ENCODE data around the gene NLGN1.

The NLGN1 gene

DNA sequence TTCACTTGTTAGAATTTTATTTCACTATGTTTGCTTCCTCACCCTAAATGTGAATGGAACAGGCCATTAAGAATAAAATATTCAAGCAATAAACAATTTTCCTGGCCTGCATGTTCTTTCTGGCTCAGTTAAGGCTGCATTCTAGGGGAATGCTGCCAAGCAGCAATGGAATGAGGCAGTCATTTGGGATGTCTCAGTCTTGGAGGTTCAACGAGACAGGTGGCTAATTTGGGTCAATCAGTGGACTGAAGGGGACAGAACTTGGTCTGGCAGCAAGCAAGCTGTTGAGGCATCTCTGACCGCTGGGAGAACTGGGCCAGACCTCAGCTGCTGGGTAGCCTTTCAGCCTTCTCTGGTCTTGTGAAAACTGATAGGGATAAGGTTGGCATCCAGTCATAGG is 241.6 kb downstream of the NLGN1 start:
- DNase-seq (ENCODE audit: low spot score), result no peak

- no peak for DNase-seq (ENCODE audit: low spot score)
Observed at GRCh38 chr3:173641696-173642095, 244.2 kb downstream of the NLGN1 start.

DNA sequence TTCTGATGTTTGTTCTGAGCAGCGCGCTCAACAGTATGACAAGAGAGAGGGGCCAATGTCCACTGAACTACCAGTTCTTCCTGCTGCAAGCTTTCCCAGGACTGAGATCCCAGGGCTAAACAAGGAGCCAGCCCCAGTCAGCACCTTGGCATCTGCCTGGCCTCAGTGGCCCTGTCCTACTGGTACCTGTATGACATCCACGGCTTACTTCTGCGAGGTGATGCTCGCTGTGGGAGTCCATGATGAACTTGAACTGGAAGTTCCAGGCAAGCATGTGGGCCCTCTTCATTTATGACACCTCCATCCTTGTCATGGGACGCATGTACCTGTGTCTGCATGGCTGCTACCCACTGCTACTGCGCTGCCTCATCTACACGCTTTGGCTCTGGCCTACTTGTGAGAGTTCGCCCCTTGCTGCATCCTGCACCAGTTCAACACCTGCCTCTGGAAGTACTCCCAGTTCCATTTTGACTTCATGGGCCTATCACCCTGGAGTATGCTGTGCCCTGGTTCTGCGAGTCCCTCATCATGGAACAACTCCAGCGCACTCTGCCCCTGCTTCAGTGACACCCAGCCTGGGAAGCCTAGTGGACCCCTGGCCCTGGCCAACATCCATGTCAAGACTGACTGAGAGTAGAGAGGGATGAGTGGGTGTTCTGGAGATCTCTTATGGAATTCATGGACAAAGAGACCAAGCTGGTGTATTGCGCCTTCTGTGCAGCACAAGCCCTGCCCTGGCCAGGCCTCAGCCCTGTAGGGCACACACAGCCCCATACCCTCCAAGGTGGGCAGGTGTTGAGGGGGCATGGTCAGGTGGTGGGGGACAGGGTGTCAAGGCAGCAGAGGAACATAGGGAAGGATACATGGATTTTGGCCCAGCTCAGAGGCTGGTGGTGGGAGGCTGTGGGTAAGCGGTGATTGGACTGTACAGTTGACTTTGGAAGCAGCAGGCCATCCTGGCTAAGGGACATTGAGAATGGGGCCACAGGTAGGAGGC is 246.8 kb downstream of the NLGN1 start:
- DNase-seq (ENCODE audit: low spot score), result no peak

DNA sequence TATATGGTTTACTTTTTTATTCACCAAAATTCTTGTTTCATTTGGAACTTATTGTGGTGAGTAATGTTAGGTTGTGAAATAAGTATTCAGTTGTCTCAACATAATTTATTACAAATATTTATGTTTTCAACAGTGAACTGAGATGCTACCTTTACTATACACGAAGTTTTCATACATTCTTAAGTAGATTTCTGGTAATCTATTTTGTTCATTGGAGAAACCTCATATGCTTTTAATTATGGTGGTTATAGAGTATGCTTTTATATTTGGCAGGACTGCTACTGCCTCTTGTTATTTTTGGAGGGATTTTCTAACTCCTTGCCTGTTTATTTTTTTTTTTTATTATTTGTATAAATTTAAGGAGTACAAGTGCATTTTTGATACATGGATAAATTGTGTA is 253.1 kb downstream of the NLGN1 start:
- no peak for DNase-seq (ENCODE audit: low spot score)

GRCh38 chr3:173652093-173652492 is 254.5 kb downstream of the NLGN1 start:
- no peak for DNase-seq (ENCODE audit: low spot score)

- no peak for DNase-seq (ENCODE audit: low spot score)
Observed at GRCh38 chr3:173653781-173654180, 256.2 kb downstream of the NLGN1 start.

DNA sequence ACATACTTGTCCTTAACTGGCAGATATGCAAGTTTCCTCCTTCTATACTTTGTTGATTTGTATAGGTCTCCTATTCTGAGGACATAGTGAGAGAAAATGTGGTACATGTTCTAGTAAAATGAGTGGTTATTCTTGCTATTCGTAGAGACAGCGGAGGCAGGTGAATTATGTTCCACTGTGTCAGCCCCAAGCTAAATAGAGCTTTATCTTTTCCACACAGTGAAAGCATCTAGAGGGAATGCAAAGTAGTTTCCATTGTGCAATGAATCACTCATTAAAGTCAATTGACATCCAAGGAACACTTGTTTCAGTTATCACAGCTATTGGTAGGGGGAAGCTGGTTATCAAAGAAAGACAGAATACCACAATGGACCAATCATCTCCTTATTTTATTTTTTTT is 262.4 kb downstream of the NLGN1 start:
- DNase-seq (ENCODE audit: low spot score), result no peak

DNA sequence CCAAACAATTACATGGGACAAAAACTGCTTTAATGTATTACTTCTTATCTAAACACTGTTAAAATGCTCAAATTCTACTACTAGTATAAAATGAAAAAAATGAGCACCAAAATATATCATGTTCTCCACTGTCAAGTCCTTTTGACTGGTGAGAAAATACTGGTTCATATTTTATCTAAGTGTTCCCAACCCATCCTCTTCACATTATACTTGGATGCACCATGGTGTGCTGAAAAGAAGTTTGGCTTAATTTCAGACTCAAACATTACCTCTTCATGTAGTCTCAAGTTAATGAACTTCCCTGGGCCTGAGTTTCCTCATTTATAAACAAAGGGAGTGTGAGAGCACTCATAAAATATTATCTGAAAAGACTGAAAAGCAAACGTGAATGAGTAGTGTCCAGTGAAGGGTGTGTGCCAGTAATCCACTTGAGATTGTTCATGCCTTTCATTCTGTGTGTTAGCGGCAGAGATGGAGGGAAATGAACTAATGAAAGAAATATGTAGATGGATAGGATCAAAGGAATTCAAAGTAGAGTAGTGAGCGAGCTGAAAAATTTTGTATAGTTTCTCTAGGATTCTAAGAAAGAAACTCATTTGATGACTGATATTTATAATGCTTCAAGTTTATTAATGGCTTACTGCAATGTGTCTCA is 263.2 kb downstream of the NLGN1 start:
- DNase-seq (ENCODE audit: low spot score), result no peak

DNA sequence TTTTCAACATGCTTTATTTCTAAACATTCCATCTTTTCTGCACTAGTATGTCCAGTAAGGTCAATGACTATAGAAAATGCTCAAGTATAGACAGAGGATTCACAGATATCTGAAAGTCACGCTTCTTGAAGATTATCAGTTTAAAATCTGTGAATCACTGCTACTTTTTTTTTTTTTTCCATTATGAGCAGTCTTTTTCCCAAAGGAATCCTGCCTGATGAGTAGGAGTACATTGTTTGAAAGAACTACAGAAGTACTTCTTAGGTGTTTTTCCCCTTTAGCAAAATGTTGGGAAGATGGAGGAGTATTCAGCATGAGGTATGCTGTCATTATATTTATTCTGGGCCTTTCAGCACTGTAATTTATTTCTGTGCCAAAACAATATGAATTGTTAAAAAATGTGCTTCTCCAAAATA is 266.2 kb downstream of the NLGN1 start:
- no peak for DNase-seq (ENCODE audit: low spot score)

DNA sequence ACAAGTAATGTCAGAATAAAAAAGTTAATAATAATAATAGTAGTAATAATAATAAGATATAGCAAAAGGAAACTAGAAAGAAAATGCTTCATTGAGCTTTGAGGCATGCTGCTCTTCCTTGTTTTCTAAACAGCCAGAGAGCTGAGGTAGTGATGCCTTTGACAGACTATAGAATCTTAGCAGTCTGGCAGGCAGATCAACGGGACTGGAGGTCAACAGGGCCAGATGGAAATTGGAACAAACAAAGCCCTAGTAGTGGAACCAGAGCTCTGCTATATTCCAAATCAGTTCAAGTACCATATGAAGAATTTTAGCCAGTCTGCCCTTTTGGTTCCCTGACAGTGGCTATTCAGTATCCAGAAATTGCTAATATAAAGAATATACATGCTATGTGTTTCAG is 278.6 kb downstream of the NLGN1 start:
- DNase-seq (ENCODE audit: low spot score), result no peak

- no peak for DNase-seq (ENCODE audit: low spot score)
Observed at GRCh38 chr3:173681188-173681678, 283.7 kb downstream of the NLGN1 start.

- no peak for DNase-seq (ENCODE audit: low spot score)
Observed at GRCh38 chr3:173685456-173685855, 287.9 kb downstream of the NLGN1 start.

GRCh38 chr3:173688216-173688842 is 290.8 kb downstream of the NLGN1 start:
- DNase-seq (ENCODE audit: low spot score), result no peak

DNA sequence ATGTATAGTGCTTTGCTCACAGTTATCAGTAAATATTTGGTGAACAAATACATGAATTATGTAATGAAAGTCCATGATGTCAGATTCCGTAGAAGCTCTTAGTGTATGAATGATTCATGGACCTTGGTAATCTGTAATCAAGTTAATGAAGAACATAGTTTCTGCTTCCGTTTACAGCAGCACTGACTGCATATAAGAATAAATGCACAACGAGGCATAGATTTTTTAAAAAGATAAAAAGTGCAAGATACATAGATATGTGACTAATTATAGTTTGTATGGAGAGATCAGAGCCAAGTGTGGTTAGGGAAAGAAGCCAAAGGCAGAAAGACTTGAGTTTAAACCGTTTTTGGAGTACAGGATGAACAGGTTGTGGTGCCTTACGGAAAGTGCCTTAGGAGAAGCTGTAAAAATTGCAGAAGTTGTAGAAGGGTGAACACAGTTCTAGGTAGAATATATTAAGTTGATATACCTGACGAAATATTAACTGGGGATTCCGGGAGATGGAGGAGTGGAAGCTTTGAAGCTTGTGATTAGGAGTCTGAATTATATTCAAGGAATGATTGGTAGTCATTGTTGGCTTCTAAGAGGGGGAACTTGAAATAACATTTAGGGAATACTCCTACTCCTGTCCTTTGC is 293.1 kb downstream of the NLGN1 start:
- no peak for DNase-seq (ENCODE audit: low spot score)

DNA sequence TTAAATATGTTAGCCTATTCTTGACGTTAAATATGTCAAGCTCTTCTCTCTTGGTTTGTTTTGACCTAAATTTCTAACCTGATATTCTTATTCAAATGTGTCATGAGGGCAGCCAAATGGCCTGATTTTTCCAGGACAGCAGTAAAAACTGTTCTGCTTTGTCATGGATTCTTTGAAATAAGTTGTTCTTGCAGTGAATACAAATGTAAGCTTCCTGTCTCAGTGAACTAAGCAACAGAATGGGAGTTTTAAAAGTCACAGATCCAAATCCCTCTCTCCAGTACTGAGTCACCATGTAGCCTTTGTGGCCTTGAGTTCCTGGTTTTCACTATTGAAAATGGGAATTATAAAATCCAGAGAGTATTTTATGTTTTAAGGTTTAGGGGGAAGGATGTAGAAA is 301.8 kb downstream of the NLGN1 start:
- DNase-seq (ENCODE audit: low spot score), result no peak

DNA sequence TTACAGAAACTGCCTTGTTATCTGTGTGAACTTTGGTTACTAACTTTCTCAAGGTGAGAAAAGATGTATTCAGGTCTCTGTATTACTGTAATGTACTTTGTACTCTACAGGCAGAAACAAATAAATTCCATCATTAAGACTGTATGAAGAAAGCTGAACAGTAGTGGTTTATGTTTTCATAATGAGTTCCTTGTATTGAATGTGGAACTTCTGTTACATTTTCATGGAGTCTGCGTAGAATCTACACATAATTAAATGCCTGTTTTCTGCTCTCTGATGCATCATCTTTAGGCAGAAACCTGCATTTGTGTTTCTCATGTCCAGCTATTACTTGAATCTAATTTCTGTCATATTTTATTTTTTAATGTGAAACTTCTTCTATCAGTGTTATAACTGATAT is 302.8 kb downstream of the NLGN1 start:
- no peak for DNase-seq (ENCODE audit: low spot score)

DNA sequence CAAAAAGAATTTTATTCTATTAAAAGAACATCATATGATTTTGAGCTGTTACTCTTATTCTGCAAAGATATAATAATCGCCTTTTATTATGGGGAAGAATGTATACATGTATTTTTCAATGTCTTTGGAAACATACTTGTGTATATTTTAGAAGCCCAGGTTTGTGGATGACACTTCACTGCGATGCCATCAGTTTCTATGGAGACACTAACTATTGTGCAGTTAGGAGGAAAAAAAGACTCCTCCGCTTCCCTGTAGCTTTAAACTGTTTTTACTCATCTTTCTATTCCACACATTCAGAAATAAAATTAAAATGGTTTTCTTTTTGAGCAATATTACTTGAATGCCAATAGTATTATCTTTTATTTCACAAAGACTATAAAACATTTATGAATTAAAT is 305.0 kb downstream of the NLGN1 start:
- DNase-seq (ENCODE audit: low spot score), result no peak

DNA sequence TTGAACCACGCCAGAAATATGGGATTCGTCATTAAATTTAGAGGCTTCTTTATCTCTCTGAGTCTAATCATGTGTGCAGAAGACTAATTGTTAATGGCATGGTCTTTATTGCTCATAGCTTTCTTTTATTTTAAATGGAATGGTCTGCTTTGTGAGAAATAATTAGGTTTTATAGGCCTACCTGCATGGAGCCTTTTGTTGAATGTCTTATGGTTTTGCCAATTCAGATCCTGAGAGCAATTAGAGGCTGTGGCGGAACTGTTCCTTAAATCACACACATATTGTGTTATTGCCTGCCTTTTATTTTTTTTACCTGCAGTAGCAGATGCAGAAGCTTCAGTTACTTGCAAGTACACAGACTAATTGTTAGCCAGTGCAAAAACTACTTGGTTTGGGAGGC is 306.2 kb downstream of the NLGN1 start:
- no peak for DNase-seq (ENCODE audit: low spot score)

DNA sequence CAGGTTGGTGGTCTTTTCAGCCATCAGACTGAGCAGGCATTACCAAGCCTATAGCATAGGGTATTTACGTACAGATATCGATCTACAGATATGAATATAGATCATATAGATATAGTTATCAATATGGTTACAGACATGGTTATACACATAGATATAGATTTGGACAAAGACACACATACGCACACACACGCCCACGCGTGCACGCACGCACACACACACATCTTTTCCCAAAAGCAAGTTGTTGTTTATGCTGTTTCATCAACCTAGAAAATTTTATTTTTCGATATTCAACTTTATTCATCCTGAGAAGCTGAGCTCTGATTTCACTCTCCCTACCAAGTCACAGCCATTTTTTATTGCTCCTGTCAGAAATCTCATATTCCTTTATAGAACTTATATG is 309.1 kb downstream of the NLGN1 start:
- DNase-seq (ENCODE audit: low spot score), result no peak

GRCh38 chr3:173708191-173708590 is 310.6 kb downstream of the NLGN1 start:
- no peak for DNase-seq (ENCODE audit: low spot score)

- DNase-seq (ENCODE audit: low spot score), result no peak
Observed at GRCh38 chr3:173709026-173709425, 311.5 kb downstream of the NLGN1 start.

- DNase-seq (ENCODE audit: low spot score), result no peak
Observed at GRCh38 chr3:173711619-173712018, 314.1 kb downstream of the NLGN1 start.

Data from CD4-positive, alpha-beta T cell treated with Interleukin-2 at 100 ng/mL for 4 hours (primary cell).